A549 (cell line): ENCODE data around the gene RHOT2. TPM values are rescaled to one million over a fixed set of nuclear protein-coding genes. Genes with fewer than 3 reads are reported as not detected.
A peak's percentile ranks its signal among the peaks of the same experiment; 100 is the strongest.

Experiments used
- ATAC-seq, 2 experiments: fragments of 200-7000 bp in 1 of 2; fragments of >200 bp in 1 of 2; cut with Nextera tagmentation in 1 of 2; cut with Tn5 transposase in 1 of 2; 3 replicates each; pipeline versions ENCODE4 v1.8.0 to v1.9.1; 2018 to 2020; ENCODE audit warnings: mild to moderate bottlenecking in 1 of 2, moderate library complexity in 1 of 2
- CTCF ChIA-PET: fragments of 300-600 bp; sonication (Branson Sonifier 250); formaldehyde crosslinking; extraction: SDS; loops from one replicate; lab custom pipeline; 2021; ENCODE audit warnings: antibody characterized with exemption, inconsistent platforms; lab: Yijun Ruan, JAX
- POLR2A ChIA-PET: fragments of 350-600 bp; formaldehyde crosslinking; extraction: SDS; loops from one replicate; lab custom pipeline; 2021; ENCODE audit warnings: antibody characterized with exemption, inconsistent platforms; lab: Yijun Ruan, JAX
- DNase-seq, 2 experiments: peaks; one replicate each; pipeline versions ENCODE4 v3.0.0 to v3.0.0-alpha.2; 2011 to 2016; ENCODE audit warnings: low read depth in 1 of 2, low spot score in 1 of 2
- FAIRE-seq: peaks from 2 replicates; lab custom pipeline; 2011; peaks lifted over from hg19 to GRCh38; lab: Jason Lieb, UNC
- H3K27ac ChIP-seq, 2 experiments: fragments of >200 bp; sonication (Bioruptor Twin); formaldehyde crosslinking; 3 replicates each; pipeline ENCODE4 v1.5.1; 2016 to 2017
- H3K4me1 ChIP-seq: fragments of >200 bp; sonication (Bioruptor Twin); formaldehyde crosslinking; 3 replicates; pipeline ENCODE4 v1.6.1; 2016
- H3K4me2 ChIP-seq: fragments of >200 bp; sonication (Bioruptor Twin); formaldehyde crosslinking; 3 replicates; pipeline ENCODE4 v1.6.1; 2016
- H3K4me3 ChIP-seq: fragments of >200 bp; sonication (Bioruptor Twin); formaldehyde crosslinking; 3 replicates; pipeline ENCODE4 v1.5.1; 2016
- H3K9me3 ChIP-seq: fragments of >200 bp; sonication (Bioruptor Twin); formaldehyde crosslinking; 3 replicates; pipeline ENCODE4 v1.6.1; 2016
- CBX8 ChIP-seq: fragments of 200-600 bp; sonication (generic); IDR thresholded peaks from 2 replicates; pipeline ENCODE4 v1.6.1; 2016
- EHF ChIP-seq: fragments of 250-450 bp; sonication (Bioruptor Pico); IDR thresholded peaks from 2 replicates; pipeline ENCODE4 v1.5.0; 2020; ENCODE audit warnings: mild to moderate bottlenecking
- ELK1 ChIP-seq: fragments of 150-350 bp; IDR thresholded peaks from 2 replicates; pipeline ENCODE4 v1.6.1; 2014; ENCODE audit warnings: low read depth, mild to moderate bottlenecking, low read length
- EP300 ChIP-seq, 2 experiments: fragments of >200 bp; sonication (Bioruptor Twin); formaldehyde crosslinking; IDR thresholded peaks; 2 replicates in 1 of 2; 3 replicates in 1 of 2; pipeline ENCODE4 v1.6.1; 2016 to 2017
- FOSB ChIP-seq: fragments of 250-450 bp; sonication (Bioruptor Pico); IDR thresholded peaks from 2 replicates; pipeline ENCODE4 v1.5.0; 2020; ENCODE audit warnings: mild to moderate bottlenecking, moderate library complexity
- FOXS1 ChIP-seq: fragments of 250-450 bp; sonication (Bioruptor Pico); IDR thresholded peaks from 2 replicates; pipeline ENCODE4 v1.5.0; 2020; ENCODE audit warnings: mild to moderate bottlenecking, moderate library complexity
- HMGXB4 ChIP-seq: fragments of 250-450 bp; sonication (Bioruptor Pico); IDR thresholded peaks from 2 replicates; pipeline ENCODE4 v1.5.0; 2021; ENCODE audit warnings: mild to moderate bottlenecking, moderate library complexity, borderline replicate concordance
- JUNB ChIP-seq: fragments of >200 bp; sonication (Bioruptor Twin); formaldehyde crosslinking; IDR thresholded peaks from 2 replicates; pipeline ENCODE4 v1.6.1; 2016
- MAX ChIP-seq: IDR thresholded peaks from 2 replicates; pipeline ENCODE4 v1.6.1; 2012
- NPAS2 ChIP-seq: fragments of 250-450 bp; sonication (Bioruptor Pico); IDR thresholded peaks from 2 replicates; pipeline ENCODE4 v1.8.0; 2022; ENCODE audit warnings: mild to moderate bottlenecking, moderate library complexity, borderline replicate concordance
- PBX3 ChIP-seq: IDR thresholded peaks from 2 replicates; pipeline ENCODE4 v1.6.1; 2012
- SREBF2 ChIP-seq: fragments of 450-650 bp; IDR thresholded peaks from 2 replicates; pipeline ENCODE4 v1.6.1; 2014; ENCODE audit warnings: mild to moderate bottlenecking, moderate library complexity
- ZC3H11A ChIP-seq: fragments of 450-650 bp; IDR thresholded peaks from 2 replicates; pipeline ENCODE4 v1.6.1; 2014; ENCODE audit warnings: antibody characterized with exemption, mild to moderate bottlenecking
- ZNF302 ChIP-seq: fragments of 250-450 bp; sonication (Bioruptor Pico); IDR thresholded peaks from 2 replicates; pipeline ENCODE4 v1.9.0; 2021; ENCODE audit warnings: inconsistent platforms, mild to moderate bottlenecking, moderate library complexity
- WGBS: methylation state at CpG from one replicate; pipeline ENCODE4 v1.1.6; 2017; ENCODE audit errors: missing lambda C conversion rate; 5-methylcytosine and 5-hydroxymethylcytosine counted together
- polyA plus RNA-seq, 4 experiments: library from polyadenylated mRNA; depleted of rRNA in 3 of 4; stranded (reverse); fragments of >200 nt; fragmentation: RNase III in 1 of 4; extraction: RNeasy Plus Mini Kit Qiagen cat#74134 plus additional on column Dnase treatment in 1 of 4; gene quantifications; 2 replicates in 3 of 4; 3 replicates in 1 of 4; pipeline ENCODE4 v1.2.3, GENCODE V29; 2011 to 2017
- TF ChIP-seq, protein P1 (sequence below): IDR thresholded peaks from 2 replicates; pipeline ENCODE4 v1.6.1; 2012; ENCODE audit warnings: low read depth, borderline replicate concordance
- TF ChIP-seq, protein P2 (sequence below): fragments of >200 bp; sonication (Bioruptor Twin); formaldehyde crosslinking; IDR thresholded peaks from 2 replicates; pipeline ENCODE4 v1.6.1; 2016

The RHOT2 gene
- polyA plus RNA-seq, 2 of the 4 experiments (the other 2 are of a cell fraction), result 38.0 to 83.1 TPM

DNA sequence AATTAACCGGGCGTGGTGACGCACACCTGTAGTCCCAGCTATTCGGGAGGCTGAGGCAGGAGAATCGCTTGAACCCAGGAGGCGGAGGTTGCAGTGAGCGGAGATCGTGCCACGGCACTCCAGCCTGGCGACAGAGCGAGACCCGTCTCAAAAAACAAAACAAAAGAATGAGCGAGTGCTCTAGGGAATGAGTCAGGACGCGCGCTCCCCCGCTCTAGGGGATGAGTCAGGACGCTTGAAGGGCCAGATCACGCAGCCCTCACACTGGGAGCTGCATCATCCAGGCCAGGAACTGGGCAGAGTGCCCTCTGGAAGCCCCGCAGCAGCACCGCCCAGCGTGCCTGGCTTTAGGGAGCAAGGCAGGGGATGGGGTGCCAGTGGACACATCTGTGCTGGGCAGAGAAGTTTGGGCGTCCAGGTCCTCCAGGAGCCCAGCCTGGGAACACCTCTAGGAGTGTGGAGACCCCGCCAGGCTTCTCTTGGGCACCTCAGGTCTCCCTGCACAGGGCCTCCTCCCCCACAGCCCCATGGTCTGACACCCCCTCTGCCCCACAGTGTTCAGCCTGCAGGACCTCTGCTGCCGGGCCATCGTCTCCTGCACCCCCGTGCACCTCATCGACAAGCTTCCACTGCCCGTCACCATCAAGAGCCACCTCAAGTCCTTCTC is 41.0 kb upstream of the RHOT2 start (continued):
- TF ChIP-seq HMGXB4 (no peak), ELK1 (no peak), EP300 (IDR thresholded peaks at IDR 0.05) (no peak), FOSB (CRISPR knock-in tag) (no peak), CBX8 (no peak), JUNB (peak; percentile 72), MAX (peak; percentile 72), NPAS2 (CRISPR knock-in tag) (no peak), EHF (CRISPR knock-in tag) (no peak), SREBF2 (no peak), FOXS1 (CRISPR knock-in tag) (no peak)

DNA sequence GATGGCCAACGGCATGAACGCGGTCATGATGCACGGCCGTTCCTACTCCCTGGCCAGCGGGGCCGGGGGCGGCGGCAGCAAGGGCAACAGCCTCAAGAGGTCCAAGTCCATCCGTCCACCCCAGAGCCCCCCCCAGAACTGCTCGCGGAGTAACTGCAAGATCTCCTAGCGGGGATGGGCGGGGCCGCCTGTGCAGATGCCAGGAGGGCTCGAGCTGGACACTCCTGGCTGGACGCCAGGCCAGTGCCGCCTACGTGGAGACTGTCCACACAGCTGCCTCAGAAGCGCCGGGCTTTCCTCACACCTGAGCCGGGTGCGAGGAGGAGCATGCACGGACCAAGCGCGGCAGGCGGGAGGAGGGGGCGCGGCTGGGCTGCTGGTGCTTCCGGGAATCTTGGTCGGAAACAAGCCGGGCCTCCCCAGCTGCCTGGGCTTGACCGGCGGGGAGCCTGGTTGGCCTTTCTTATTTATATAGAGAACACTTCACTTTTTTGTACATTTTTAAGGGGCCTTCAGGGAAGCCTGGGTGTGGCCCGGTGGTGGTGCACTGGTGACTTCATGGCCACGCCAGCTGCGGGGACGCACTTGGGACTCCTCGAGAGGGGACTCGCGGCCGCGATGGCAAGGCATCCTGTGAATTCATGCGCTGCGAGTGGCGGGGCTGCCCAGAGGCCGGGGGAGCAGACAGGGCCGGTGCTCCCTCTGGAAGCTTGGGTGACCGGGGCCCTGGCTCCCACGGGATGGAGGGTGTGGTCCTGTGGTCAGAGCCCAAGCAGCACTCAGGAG is 40.3 kb upstream of the RHOT2 start:
- peak overlapping the region; percentile 15; the same call in 1 of the 3 replicates for H3K4me3 ChIP-seq
- peaks cover 47% of the 10 kb centered on the region for H3K4me1 ChIP-seq
- WGBS, result 70% methylated on average over 9 of the region's 50 CpGs
- no peak for TF ChIP-seq ZNF302 (CRISPR knock-in tag)
- TF ChIP-seq, protein P1, sequence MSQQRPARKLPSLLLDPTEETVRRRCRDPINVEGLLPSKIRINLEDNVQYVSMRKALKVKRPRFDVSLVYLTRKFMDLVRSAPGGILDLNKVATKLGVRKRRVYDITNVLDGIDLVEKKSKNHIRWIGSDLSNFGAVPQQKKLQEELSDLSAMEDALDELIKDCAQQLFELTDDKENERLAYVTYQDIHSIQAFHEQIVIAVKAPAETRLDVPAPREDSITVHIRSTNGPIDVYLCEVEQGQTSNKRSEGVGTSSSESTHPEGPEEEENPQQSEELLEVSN, result peak; percentile 79; the same call in 1 of the 2 replicates
- TF ChIP-seq ZC3H11A, result no peak
- 0 out of 2 replicates have a peak, but pooled peaks have one; percentile 48 for TF ChIP-seq PBX3
- peak; percentile 62 for TF ChIP-seq MAX
- TF ChIP-seq, protein P2, sequence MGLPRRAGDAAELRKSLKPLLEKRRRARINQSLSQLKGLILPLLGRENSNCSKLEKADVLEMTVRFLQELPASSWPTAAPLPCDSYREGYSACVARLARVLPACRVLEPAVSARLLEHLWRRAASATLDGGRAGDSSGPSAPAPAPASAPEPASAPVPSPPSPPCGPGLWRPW, result no peak
- TF ChIP-seq EHF (CRISPR knock-in tag), result no peak
- ChIA-PET POLR2A (interaction anchor here (1.2 to 1.7 kb wide), 3 partner anchors 9 to 53 kb away, joined by 3 to 11 read pairs (median 4); partner anchors contain the start of genes METTL26, RAB40C and STUB1), CTCF (interaction anchor here (0.6 to 2.3 kb wide), 7 partner anchors 9 to 69 kb away, joined by 3 to 6 read pairs (median 3); partner anchors contain the start of gene METTL26)
- peak overlapping the region; percentile 70 for H3K4me2 ChIP-seq
- FAIRE-seq (no peak), ATAC-seq (peak; percentile 14 to 48), DNase-seq (peak in 1 of 2 experiments; percentile 68)
- H3K9me3 ChIP-seq, result no peaks in the 10 kb centered on the region
- H3K27ac ChIP-seq, result peak overlapping the region; percentile 63 to 87
